MG63 (cell line): ENCODE results near the gene YAE1. TPM values are rescaled to one million over a fixed set of nuclear protein-coding genes. Genes with fewer than 3 reads are reported as not detected.
"Not testable (repeated sequence)": the region's sequence is repeated elsewhere in the genome, so short reads cannot be mapped to it uniquely, and the experiment has no call there.

Source experiments
- DNase-seq: peaks from one replicate; pipeline ENCODE4 v3.0.0-alpha.2; 2020
- H3K27me3 ChIP-seq: fragments of 250-450 bp; sonication (Bioruptor Pico); 2 replicates; pipeline ENCODE4 v1.5.1; 2020; ENCODE audit warnings: mild to moderate bottlenecking, moderate library complexity
- H3K36me3 ChIP-seq: fragments of 250-450 bp; sonication (Bioruptor Pico); 2 replicates; pipeline ENCODE4 v1.5.1; 2020; ENCODE audit warnings: mild to moderate bottlenecking, moderate library complexity
- H3K4me3 ChIP-seq: fragments of 250-450 bp; sonication (Bioruptor Pico); 2 replicates; pipeline ENCODE4 v1.5.1; 2020; ENCODE audit warnings: mild to moderate bottlenecking, moderate library complexity
- H3K9me3 ChIP-seq: fragments of 250-450 bp; sonication (Bioruptor Pico); 2 replicates; pipeline ENCODE4 v1.5.1; 2020; ENCODE audit warnings: mild to moderate bottlenecking, moderate library complexity
- total RNA-seq: library from RNA; depleted of rRNA; stranded (reverse); fragments of >200 nt; shearing (Covaris generic); gene quantifications from 2 replicates; pipeline ENCODE4 v1.2.3, GENCODE V29; 2014; ENCODE audit warnings: low replicate concordance

YAE1 gene
- total RNA-seq, 1 experiment from 2014 or later: 26.3 TPM

- no peaks in the 10 kb centered on the region for H3K27me3 ChIP-seq
- H3K36me3 ChIP-seq: no peaks in the 10 kb centered on the region
- H3K4me3 ChIP-seq: no peak overlapping the region
- no peaks in the 10 kb centered on the region for H3K9me3 ChIP-seq
- DNase-seq: no peak
Observed at GRCh38 chr7:39541511-39541910, 24.7 kb upstream of the YAE1 start.

GRCh38 chr7:39544774-39545173 lies 21.4 kb upstream of the YAE1 start:
- H3K27me3 ChIP-seq, DNase-seq, H3K4me3 ChIP-seq, H3K9me3 ChIP-seq, H3K36me3 ChIP-seq: not testable (repeated sequence)

GRCh38 chr7:39547336-39547735 lies 18.9 kb upstream of the YAE1 start:
- Histone ChIP-seq H3K27me3 (no peaks in the 10 kb centered on the region), H3K9me3 (no peaks in the 10 kb centered on the region; the same call in 1 of the 2 replicates), H3K4me3 (no peak overlapping the region), H3K36me3 (no peaks in the 10 kb centered on the region)
- no peak for DNase-seq

- Histone ChIP-seq H3K9me3 (no peaks in the 10 kb centered on the region; the same call in 1 of the 2 replicates), H3K36me3 (no peaks in the 10 kb centered on the region), H3K27me3 (no peaks in the 10 kb centered on the region), H3K4me3 (no peak overlapping the region)
- no peak for DNase-seq
Observed at GRCh38 chr7:39550411-39550810, 15.8 kb upstream of the YAE1 start.

- H3K36me3 ChIP-seq: no peaks in the 10 kb centered on the region
- H3K4me3 ChIP-seq: no peak overlapping the region
- H3K9me3 ChIP-seq: no peaks in the 10 kb centered on the region
- H3K27me3 ChIP-seq: 0 out of 2 replicates have a peak, but pooled peaks cover 3% of the 10 kb centered on the region
- no peak for DNase-seq
Observed at GRCh38 chr7:39553436-39553835, 12.8 kb upstream of the YAE1 start.

GRCh38 chr7:39554583-39555165 lies 11.5 kb upstream of the YAE1 start:
- Histone ChIP-seq H3K27me3 (0 out of 2 replicates have a peak, but pooled peaks cover 3% of the 10 kb centered on the region), H3K36me3 (no peaks in the 10 kb centered on the region), H3K4me3 (no peak overlapping the region), H3K9me3 (no peaks in the 10 kb centered on the region)
- no peak for DNase-seq

GRCh38 chr7:39557222-39557621 lies 9.0 kb upstream of the YAE1 start:
- Histone ChIP-seq H3K27me3 (0 out of 2 replicates have a peak, but pooled peaks cover 3% of the 10 kb centered on the region), H3K4me3 (no peak overlapping the region), H3K36me3 (no peaks in the 10 kb centered on the region), H3K9me3 (no peaks in the 10 kb centered on the region)
- DNase-seq: no peak

GRCh38 chr7:39557911-39558310 lies 8.3 kb upstream of the YAE1 start:
- no peaks in the 10 kb centered on the region for H3K9me3 ChIP-seq
- no peak for DNase-seq
- no peak overlapping the region for H3K4me3 ChIP-seq
- H3K36me3 ChIP-seq: no peaks in the 10 kb centered on the region
- H3K27me3 ChIP-seq: 0 out of 2 replicates have a peak, but pooled peaks cover 3% of the 10 kb centered on the region

- Histone ChIP-seq H3K9me3 (no peaks in the 10 kb centered on the region), H3K27me3 (0 out of 2 replicates have a peak, but pooled peaks cover 3% of the 10 kb centered on the region), H3K36me3 (no peaks in the 10 kb centered on the region), H3K4me3 (no peak overlapping the region)
- no peak for DNase-seq
Observed at GRCh38 chr7:39560408-39560807, 5.8 kb upstream of the YAE1 start.

- H3K9me3 ChIP-seq: no peaks in the 10 kb centered on the region
- no peak overlapping the region for H3K4me3 ChIP-seq
- H3K27me3 ChIP-seq: 0 out of 2 replicates have a peak, but pooled peaks cover 3% of the 10 kb centered on the region
- DNase-seq: no peak
- no peaks in the 10 kb centered on the region for H3K36me3 ChIP-seq
Observed at GRCh38 chr7:39560997-39561396, 5.2 kb upstream of the YAE1 start.

GRCh38 chr7:39565538-39565937 lies 666 bp upstream of the YAE1 start:
- Histone ChIP-seq H3K27me3 (no peaks in the 10 kb centered on the region), H3K9me3 (no peaks in the 10 kb centered on the region), H3K36me3 (peaks cover 5% of the 10 kb centered on the region), H3K4me3 (peak overlapping the region; percentile 84)
- DNase-seq: no peak

GRCh38 chr7:39567294-39567693 lies 1.1 kb downstream of the YAE1 start:
- DNase-seq: no peak
- Histone ChIP-seq H3K4me3 (peak overlapping the region; percentile 84), H3K9me3 (no peaks in the 10 kb centered on the region)

GRCh38 chr7:39574673-39575349 lies 8.6 kb downstream of the YAE1 start:
- H3K9me3 ChIP-seq: no peaks in the 10 kb centered on the region
- no peaks in the 10 kb centered on the region for H3K27me3 ChIP-seq
- peaks cover 29% of the 10 kb centered on the region for H3K36me3 ChIP-seq
- H3K4me3 ChIP-seq: no peak overlapping the region
- no peak for DNase-seq

More at GRCh38 chr7:39567294-39567693, 1.1 kb downstream of the YAE1 start:
- no peaks in the 10 kb centered on the region for H3K27me3 ChIP-seq
- peaks cover 19% of the 10 kb centered on the region for H3K36me3 ChIP-seq

- H3K36me3 ChIP-seq: peaks cover 9% of the 10 kb centered on the region
- no peaks in the 10 kb centered on the region for H3K27me3 ChIP-seq
- DNase-seq: no peak
- no peaks in the 10 kb centered on the region for H3K9me3 ChIP-seq
- H3K4me3 ChIP-seq: no peak overlapping the region
Observed at GRCh38 chr7:39577229-39577874, 11.1 kb downstream of the YAE1 start.

GRCh38 chr7:39580149-39580874 lies 14.1 kb downstream of the YAE1 start:
- Histone ChIP-seq H3K4me3 (no peak overlapping the region), H3K36me3 (peaks cover 4% of the 10 kb centered on the region), H3K9me3 (no peaks in the 10 kb centered on the region), H3K27me3 (no peaks in the 10 kb centered on the region)
- peak; percentile 55 for DNase-seq

GRCh38 chr7:39582536-39582935 lies 16.3 kb downstream of the YAE1 start:
- Histone ChIP-seq H3K36me3 (no peaks in the 10 kb centered on the region), H3K4me3 (no peak overlapping the region)

GRCh38 chr7:39583539-39583938 lies 17.3 kb downstream of the YAE1 start:
- no peaks in the 10 kb centered on the region for H3K27me3 ChIP-seq
- no peaks in the 10 kb centered on the region for H3K9me3 ChIP-seq
- no peak for DNase-seq
- H3K36me3 ChIP-seq: no peaks in the 10 kb centered on the region
- no peak overlapping the region for H3K4me3 ChIP-seq

More at GRCh38 chr7:39582536-39582935, 16.3 kb downstream of the YAE1 start:
- Histone ChIP-seq H3K27me3 (no peaks in the 10 kb centered on the region), H3K9me3 (no peaks in the 10 kb centered on the region)
- DNase-seq: no peak
